Thyroid gland (tissue), 4 donors: ENCODE results near the gene TAB3. TPM values are rescaled to one million over a fixed set of nuclear protein-coding genes. Genes with fewer than 3 reads are reported as not detected.
"Not testable (repeated sequence)": the region's sequence is repeated elsewhere in the genome, so short reads cannot be mapped to it uniquely, and the experiment has no call there.

Experiments used
- DNase-seq, 2 donors: peaks; one replicate each; pipeline ENCODE4 v3.0.0-alpha.2; 2019
- H3K27ac ChIP-seq, 3 donors: fragments of 200-600 bp; sonication (generic); 1 replicate in 2 of 3; 2 replicates in 1 of 3; pipeline ENCODE4 v1.5.1; 2016 to 2019; ENCODE audit warnings: mild to moderate bottlenecking in 1 of 3, moderate library complexity in 1 of 3
- H3K27me3 ChIP-seq: fragments of 200-600 bp; sonication (generic); one replicate; pipeline ENCODE4 v1.5.1; 2019
- H3K36me3 ChIP-seq, 2 donors: fragments of 200-600 bp; sonication (generic); one replicate each; pipeline ENCODE4 v1.5.1; 2016 to 2019
- H3K4me1 ChIP-seq, 2 donors: fragments of 200-600 bp; sonication (generic); one replicate each; pipeline ENCODE4 v1.5.1; 2017 to 2019
- H3K4me3 ChIP-seq, 3 donors: fragments of 200-600 bp; sonication (generic); replicated peaks in 1 of 3; 1 replicate in 2 of 3; 2 replicates in 1 of 3; pipeline ENCODE4 v1.5.1; 2016; ENCODE audit warnings: mild to moderate bottlenecking in 1 of 3
- H3K9me3 ChIP-seq: fragments of 200-600 bp; sonication (generic); one replicate; pipeline ENCODE4 v1.5.1; 2017
- POLR2A ChIP-seq, 2 donors: fragments of 450-650 bp; IDR thresholded peaks; one replicate each; pipeline ENCODE4 v1.6.1; 2017; ENCODE audit warnings: antibody characterized with exemption in 2 of 2, mild to moderate bottlenecking in 2 of 2, moderate library complexity in 1 of 2
- WGBS, 2 donors: methylation state at CpG; one replicate each; pipeline ENCODE4 v1.1.5; 2017; 5-methylcytosine and 5-hydroxymethylcytosine counted together
- intact Hi-C: fragments of 100-400 bp; cut with DNase I; formaldehyde crosslinking; loops from one replicate; pipeline ENCODE4 v1.15.1; 2023
- total RNA-seq, 4 donors: library from RNA; depleted of rRNA; stranded (reverse); fragments of >200 nt; gene quantifications; one replicate each; pipeline ENCODE4 v1.2.3, GENCODE V29; 2016
- TF ChIP-seq, protein P1 (sequence below), 6 experiments: fragments of 200-600 bp in 3 of 6; fragments of 450-650 bp in 3 of 6; sonication (generic) in 3 of 6; IDR thresholded peaks; one replicate each; pipeline ENCODE4 v1.5.1; 2016 to 2019; ENCODE audit warnings: antibody characterized with exemption in 6 of 6, mild to moderate bottlenecking in 2 of 6, inconsistent platforms in 1 of 6, moderate library complexity in 1 of 6

The TAB3 gene
- total RNA-seq, 4 donors from 2014 or later: 38.8 to 59.9 (median 46.6) TPM

- no peak for DNase-seq
- intact Hi-C loops: no loop called here
- TF ChIP-seq, protein P1, sequence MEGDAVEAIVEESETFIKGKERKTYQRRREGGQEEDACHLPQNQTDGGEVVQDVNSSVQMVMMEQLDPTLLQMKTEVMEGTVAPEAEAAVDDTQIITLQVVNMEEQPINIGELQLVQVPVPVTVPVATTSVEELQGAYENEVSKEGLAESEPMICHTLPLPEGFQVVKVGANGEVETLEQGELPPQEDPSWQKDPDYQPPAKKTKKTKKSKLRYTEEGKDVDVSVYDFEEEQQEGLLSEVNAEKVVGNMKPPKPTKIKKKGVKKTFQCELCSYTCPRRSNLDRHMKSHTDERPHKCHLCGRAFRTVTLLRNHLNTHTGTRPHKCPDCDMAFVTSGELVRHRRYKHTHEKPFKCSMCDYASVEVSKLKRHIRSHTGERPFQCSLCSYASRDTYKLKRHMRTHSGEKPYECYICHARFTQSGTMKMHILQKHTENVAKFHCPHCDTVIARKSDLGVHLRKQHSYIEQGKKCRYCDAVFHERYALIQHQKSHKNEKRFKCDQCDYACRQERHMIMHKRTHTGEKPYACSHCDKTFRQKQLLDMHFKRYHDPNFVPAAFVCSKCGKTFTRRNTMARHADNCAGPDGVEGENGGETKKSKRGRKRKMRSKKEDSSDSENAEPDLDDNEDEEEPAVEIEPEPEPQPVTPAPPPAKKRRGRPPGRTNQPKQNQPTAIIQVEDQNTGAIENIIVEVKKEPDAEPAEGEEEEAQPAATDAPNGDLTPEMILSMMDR (IDR thresholded peaks at IDR 0.05): no peak
- no peak for TF ChIP-seq POLR2A (IDR thresholded peaks at IDR 0.05)
- no peaks in the 10 kb centered on the region for H3K27me3 ChIP-seq
- H3K27ac ChIP-seq: no peak overlapping the region
- H3K4me1 ChIP-seq: no peaks in the 10 kb centered on the region
- no peaks in the 10 kb centered on the region for H3K9me3 ChIP-seq
- WGBS, 2 donors: 64 to 90% methylated on average over 2 of the region's 2 CpGs
- H3K36me3 ChIP-seq: no peaks in the 10 kb centered on the region
- H3K4me3 ChIP-seq: no peak overlapping the region
These were observed 84.6 kb downstream of the TAB3 start for GRCh38 chrX:30804462-30804861.

- 65 to 83% methylated on average over 1 of the region's 1 CpG for WGBS, 2 donors
- Histone ChIP-seq H3K9me3 (no peaks in the 10 kb centered on the region), H3K36me3 (no peaks in the 10 kb centered on the region), H3K4me1 (no peaks in the 10 kb centered on the region), H3K27me3 (no peaks in the 10 kb centered on the region), H3K4me3 (no peak overlapping the region), H3K27ac (no peak overlapping the region)
- DNase-seq: no peak
- intact Hi-C loops: no loop called here
- TF ChIP-seq, protein P1 (IDR thresholded peaks at IDR 0.05): no peak
- no peak for TF ChIP-seq POLR2A (IDR thresholded peaks at IDR 0.05)
These were observed 88.2 kb downstream of the TAB3 start for GRCh38 chrX:30800901-30801300.

DNA sequence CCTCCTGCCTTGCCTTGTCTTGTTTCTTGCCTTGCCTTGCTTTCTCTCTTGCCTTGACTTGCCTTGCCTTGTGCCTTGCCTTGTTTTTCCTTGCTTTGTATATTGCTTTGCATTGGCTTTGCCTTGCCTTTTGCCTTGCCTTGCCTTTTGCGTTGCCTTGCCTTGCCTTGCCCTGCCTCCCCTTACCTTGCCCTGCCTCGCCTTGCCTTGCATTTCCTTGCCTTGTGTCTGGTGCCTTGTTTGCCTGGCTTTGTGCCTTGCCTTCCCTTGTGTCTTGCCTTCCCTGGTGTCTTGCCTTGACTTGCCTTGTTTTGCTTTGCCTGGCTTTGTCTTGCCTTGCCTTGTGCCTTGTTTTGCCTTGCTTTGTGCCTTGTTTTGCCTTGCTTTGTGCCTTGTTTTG, 89.7 kb downstream of the TAB3 start:
- 79 to 92% methylated on average over 2 of the region's 2 CpGs for WGBS, 2 donors
- TF ChIP-seq POLR2A (IDR thresholded peaks at IDR 0.05): no peak
- TF ChIP-seq, protein P1 (IDR thresholded peaks at IDR 0.05): no peak
- Histone ChIP-seq H3K4me3 (no peak overlapping the region), H3K9me3 (no peaks in the 10 kb centered on the region), H3K4me1 (no peaks in the 10 kb centered on the region), H3K27ac (no peak overlapping the region), H3K36me3 (no peaks in the 10 kb centered on the region), H3K27me3 (no peaks in the 10 kb centered on the region)
- DNase-seq: no peak
- intact Hi-C loops: no loop called here

DNA sequence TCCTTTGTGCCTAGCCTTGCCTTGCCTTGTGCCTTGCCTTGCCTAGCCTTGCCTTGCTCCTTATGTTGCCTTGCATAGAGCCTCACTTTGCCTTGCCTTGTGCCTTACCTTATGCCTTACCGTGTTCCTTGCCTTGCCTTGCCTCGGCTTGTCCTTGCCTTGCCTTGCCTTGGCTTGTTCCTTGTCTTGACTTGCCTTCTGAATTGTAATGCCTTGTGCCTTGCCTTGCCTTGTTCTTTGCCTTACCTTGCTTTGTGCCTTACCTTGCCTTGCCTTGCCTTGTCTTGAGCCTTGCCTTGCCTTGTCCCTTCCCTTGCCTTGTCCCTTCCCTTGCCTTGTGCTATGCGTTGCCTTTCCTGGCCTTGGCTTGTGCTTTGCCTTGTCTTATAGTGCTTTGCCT, 90.2 kb downstream of the TAB3 start:
- Histone ChIP-seq H3K9me3 (no peaks in the 10 kb centered on the region), H3K4me3 (no peak overlapping the region), H3K27ac (no peak overlapping the region), H3K27me3 (no peaks in the 10 kb centered on the region), H3K4me1 (no peaks in the 10 kb centered on the region), H3K36me3 (no peaks in the 10 kb centered on the region)
- WGBS, 2 donors: 94 to 100% methylated on average over 3 of the region's 3 CpGs
- intact Hi-C loops: no loop called here
- TF ChIP-seq, protein P1 (IDR thresholded peaks at IDR 0.05): no peak
- no peak for TF ChIP-seq POLR2A (IDR thresholded peaks at IDR 0.05)
- no peak for DNase-seq

DNA sequence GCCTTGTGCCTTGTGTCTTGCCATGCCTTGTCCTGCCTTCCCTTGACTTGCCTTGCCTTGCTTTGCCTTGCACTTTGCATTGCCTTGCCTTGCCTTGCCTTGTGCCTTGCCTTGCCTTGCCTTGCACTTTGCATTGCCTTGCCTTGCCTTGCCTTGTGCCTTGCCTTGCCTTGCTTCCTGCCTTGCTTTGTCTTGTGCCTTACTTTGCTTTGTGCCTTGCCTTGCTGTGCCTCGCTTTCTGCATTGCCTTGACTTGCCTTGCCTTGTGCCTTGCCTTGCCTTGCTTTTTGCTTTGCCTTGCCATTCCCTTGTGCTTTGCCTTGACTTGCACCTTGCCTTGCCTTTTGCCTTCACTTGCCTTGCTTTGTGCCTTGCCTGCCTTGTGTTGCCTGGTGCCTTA, 91.8 kb downstream of the TAB3 start:
- H3K4me1 ChIP-seq, H3K27ac ChIP-seq, H3K9me3 ChIP-seq, H3K36me3 ChIP-seq, H3K27me3 ChIP-seq, DNase-seq, H3K4me3 ChIP-seq, intact Hi-C loops: not testable (repeated sequence)
- WGBS, 2 donors: 79 to 87% methylated on average over 1 of the region's 1 CpG
